ENCODE results near the gene KRTAP1-5.
"Not testable (repeated sequence)": the region's sequence is repeated elsewhere in the genome, so short reads cannot be mapped to it uniquely, and the experiment has no call there.

- TF ChIP-seq CTCF, POLR2A (IDR thresholded peaks at IDR 0.05): not testable (repeated sequence)
Measured at GRCh38 chr17:41034346-41034935, 7.4 kb upstream of the KRTAP1-5 start, which contains the start of gene KRTAP1-3.

Measured in uterus (tissue), 2 donors.